Endothelial cell of umbilical vein (primary cell): ENCODE results near the gene NDRG2.

ENCODE experiments used
- CTCF ChIP-seq, 2 donors: IDR thresholded peaks; 1 replicate in 1 of 2; 2 replicates in 1 of 2; pipeline ENCODE4 v1.5.1; 2011; ENCODE audit warnings: low read length in 2 of 2, mild to moderate bottlenecking in 2 of 2, moderate library complexity in 2 of 2, control low read depth in 1 of 2, inconsistent platforms in 1 of 2, low read depth in 1 of 2; ENCODE audit not compliant: insufficient read depth in 1 of 2; ENCODE audit errors: extremely low read depth in 1 of 2
- EZH2 ChIP-seq: IDR thresholded peaks from 2 replicates; pipeline ENCODE4 v1.6.1; 2012; ENCODE audit warnings: borderline replicate concordance, low read depth, mild to moderate bottlenecking, moderate library complexity, low read length, inconsistent platforms; ENCODE audit not compliant: severe bottlenecking
- FOS ChIP-seq: IDR thresholded peaks from 2 replicates; pipeline ENCODE4 v1.6.1; 2011; ENCODE audit warnings: mild to moderate bottlenecking, low read length, moderate library complexity, borderline replicate concordance; ENCODE audit not compliant: insufficient read depth
- GATA2 ChIP-seq: IDR thresholded peaks from 2 replicates; pipeline ENCODE4 v1.7.0; 2011; ENCODE audit warnings: low read depth, mild to moderate bottlenecking, moderate library complexity, mixed read lengths, low read length; ENCODE audit not compliant: insufficient read length, insufficient read depth
- MYC ChIP-seq: IDR thresholded peaks from one replicate; pipeline ENCODE4 v1.6.1; 2011; ENCODE audit warnings: mild to moderate bottlenecking, low read depth, low read length
- POLR2A ChIP-seq: IDR thresholded peaks from 2 replicates; pipeline ENCODE4 v1.6.1; 2012; ENCODE audit warnings: low read depth, mild to moderate bottlenecking, control low read depth, low read length
- POLR2AphosphoS5 ChIP-seq: IDR thresholded peaks from 2 replicates; pipeline ENCODE4 v1.6.1; 2012; ENCODE audit warnings: low read depth, mild to moderate bottlenecking, control low read depth, low read length, moderate library complexity; ENCODE audit not compliant: insufficient read depth
- TF ChIP-seq, protein P1 (sequence below): IDR thresholded peaks from 2 replicates; pipeline ENCODE4 v1.6.1; 2011; ENCODE audit not compliant: insufficient read depth, insufficient read length

DNA sequence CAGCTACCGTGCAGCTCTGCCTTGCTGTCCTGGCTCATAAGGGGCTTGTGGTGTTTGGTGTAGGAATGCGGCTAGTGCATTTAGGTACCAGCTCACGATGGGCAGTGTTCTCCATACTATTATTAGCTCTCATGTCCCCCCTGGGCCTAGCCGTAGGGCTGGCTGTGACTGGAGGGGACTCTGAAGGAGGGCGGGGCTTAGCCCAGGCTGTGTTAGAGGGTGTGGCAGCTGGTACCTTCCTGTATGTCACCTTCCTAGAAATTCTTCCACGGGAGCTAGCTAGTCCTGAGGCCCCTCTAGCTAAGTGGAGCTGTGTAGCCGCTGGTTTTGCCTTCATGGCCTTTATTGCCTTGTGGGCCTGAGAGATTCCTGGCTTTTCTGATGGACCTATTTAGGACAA lies 23.6 kb downstream of the NDRG2 start:
- TF ChIP-seq CTCF (IDR thresholded peaks at IDR 0.05; ENCODE audit: extremely low read depth in 1 of 2, insufficient read depth in 1 of 2, low read depth in 1 of 2, low read length in 2 of 2): no peak
- no peak for TF ChIP-seq EZH2
- no peak for TF ChIP-seq POLR2A
- TF ChIP-seq POLR2AphosphoS5: no peak
- no peak for TF ChIP-seq MYC
- TF ChIP-seq, protein P1, sequence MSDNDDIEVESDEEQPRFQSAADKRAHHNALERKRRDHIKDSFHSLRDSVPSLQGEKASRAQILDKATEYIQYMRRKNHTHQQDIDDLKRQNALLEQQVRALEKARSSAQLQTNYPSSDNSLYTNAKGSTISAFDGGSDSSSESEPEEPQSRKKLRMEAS: no peak
- no peak for TF ChIP-seq GATA2
- TF ChIP-seq FOS: no peak
